ENCODE measurements around the gene AHCYL2.
"Not testable (repeated sequence)": the region's sequence is repeated elsewhere in the genome, so short reads cannot be mapped to it uniquely, and the experiment has no call there.

Gene AHCYL2

GRCh38 chr7:129469930-129470329 is 245.1 kb downstream of the AHCYL2 start:
- no peak for TF ChIP-seq CTCF (IDR thresholded peaks at IDR 0.05; ENCODE audit: low read depth, low read length, missing control alignments)
- no peak overlapping the region for H3K4me3 ChIP-seq (replicated peaks; ENCODE audit: low read depth, low read length)
- DNase-seq (ENCODE audit: extremely low read depth, low read depth) = no peak

- DNase-seq (ENCODE audit: extremely low read depth, low read depth) = no peak
- no peak overlapping the region for H3K4me3 ChIP-seq (replicated peaks; ENCODE audit: low read depth, low read length)
- TF ChIP-seq CTCF (IDR thresholded peaks at IDR 0.05; ENCODE audit: low read depth, low read length, missing control alignments) = no peak
These were observed 245.6 kb downstream of the AHCYL2 start for GRCh38 chr7:129470411-129470810.

GRCh38 chr7:129471402-129471827 is 246.6 kb downstream of the AHCYL2 start:
- no peak for DNase-seq (ENCODE audit: extremely low read depth, low read depth)
- no peak for TF ChIP-seq CTCF (IDR thresholded peaks at IDR 0.05; ENCODE audit: low read depth, low read length, missing control alignments)
- H3K4me3 ChIP-seq (replicated peaks; ENCODE audit: low read depth, low read length) = no peak overlapping the region

GRCh38 chr7:129475931-129476330 is 251.1 kb downstream of the AHCYL2 start:
- DNase-seq (ENCODE audit: extremely low read depth, low read depth); H3K4me3 ChIP-seq (replicated peaks; ENCODE audit: low read depth, low read length): not testable (repeated sequence)

- not testable (repeated sequence) for DNase-seq (ENCODE audit: extremely low read depth, low read depth); H3K4me3 ChIP-seq (replicated peaks; ENCODE audit: low read depth, low read length)
These were observed 251.6 kb downstream of the AHCYL2 start for GRCh38 chr7:129476398-129476797.

Data from HFF-Myc (cell line).